Endothelial cell of umbilical vein (primary cell): ENCODE data around the gene SYT2. TPM values are rescaled to one million over a fixed set of nuclear protein-coding genes. Genes with fewer than 3 reads are reported as not detected.

ENCODE experiments used
- BruUV-seq: library from RNA; stranded (reverse); fragments of 400-500 nt; replicated peaks from 2 replicates; lab custom pipeline; 2021; lab: Mats Ljungman, UMichigan
- CTCF ChIA-PET: fragments of 300-600, 350-600 bp; sonication (Branson Sonifier 250); formaldehyde crosslinking; loops from one replicate; lab custom pipeline; 2021; ENCODE audit warnings: antibody characterized with exemption, inconsistent platforms; lab: Charles Lee
- POLR2A ChIA-PET: fragments of 300-600, 350-600 bp; sonication (Branson Sonifier 250); formaldehyde crosslinking; loops from one replicate; lab custom pipeline; 2021; ENCODE audit warnings: antibody characterized with exemption, inconsistent platforms; lab: Charles Lee
- DNase-seq: peaks from one replicate; pipeline ENCODE4 v3.0.0-alpha.2; 2011; ENCODE audit warnings: low read depth, low spot score
- FAIRE-seq: peaks from 2 replicates; lab custom pipeline; 2011; peaks lifted over from hg19 to GRCh38; lab: Jason Lieb, UNC
- H2AFZ ChIP-seq: 2 replicates; pipeline ENCODE4 v1.6.0; 2012; ENCODE audit warnings: low read depth, low read length, control low read depth, inconsistent platforms
- H3K27ac ChIP-seq: 2 replicates; pipeline ENCODE4 v1.5.1; 2011; ENCODE audit warnings: low read depth, mild to moderate bottlenecking, control low read depth, low read length, moderate library complexity; ENCODE audit not compliant: insufficient read depth
- H3K27me3 ChIP-seq, 2 experiments: 2 replicates each; pipeline versions ENCODE4 v1.6.0 to v1.6.1; 2011; ENCODE audit warnings: low read length in 2 of 2, mixed read lengths in 1 of 2; ENCODE audit not compliant: control insufficient read depth in 2 of 2, insufficient read depth in 2 of 2
- H3K36me3 ChIP-seq, 2 experiments: 2 replicates in 1 of 2; 3 replicates in 1 of 2; pipeline ENCODE4 v1.5.1; 2011; ENCODE audit warnings: low read length in 2 of 2, mild to moderate bottlenecking in 1 of 2, moderate library complexity in 1 of 2; ENCODE audit not compliant: control insufficient read depth in 2 of 2, insufficient read depth in 2 of 2; ENCODE audit errors: extremely low read depth in 1 of 2
- H3K4me1 ChIP-seq: 3 replicates; pipeline ENCODE4 v1.5.1; 2011; ENCODE audit warnings: mild to moderate bottlenecking, low read length; ENCODE audit not compliant: control insufficient read depth, insufficient read depth; ENCODE audit errors: extremely low read depth
- H3K4me2 ChIP-seq: 2 replicates; pipeline ENCODE4 v1.6.1; 2011; ENCODE audit warnings: low read length, control low read depth, mixed read lengths; ENCODE audit not compliant: insufficient read depth
- H3K4me3 ChIP-seq, 3 experiments: fragments of 200-600 bp in 1 of 3; sonication (generic), shearing (Covaris generic) in 1 of 3; replicated peaks in 1 of 3; 2 replicates each; pipeline ENCODE4 v1.5.1; 2011 to 2016; ENCODE audit warnings: control low read depth in 3 of 3, low read length in 3 of 3, mild to moderate bottlenecking in 2 of 3, inconsistent platforms in 1 of 3, low read depth in 1 of 3, moderate library complexity in 1 of 3; ENCODE audit not compliant: insufficient read depth in 1 of 3
- H3K79me2 ChIP-seq: 2 replicates; pipeline ENCODE4 v1.6.0; 2012; ENCODE audit warnings: low read length, inconsistent platforms; ENCODE audit not compliant: control insufficient read depth, insufficient read depth
- H3K9ac ChIP-seq: replicated peaks from 2 replicates; pipeline ENCODE3; 2011; ENCODE audit warnings: low read length, control low read depth; ENCODE audit not compliant: insufficient read depth; ENCODE audit errors: extremely low read depth
- H3K9me1 ChIP-seq: replicated peaks from 3 replicates; pipeline ENCODE4 v1.6.0; 2011; ENCODE audit warnings: mild to moderate bottlenecking, low read length; ENCODE audit not compliant: control insufficient read depth, insufficient read depth; ENCODE audit errors: extremely low read depth
- H3K9me3 ChIP-seq: replicated peaks from 2 replicates; pipeline ENCODE4 v1.5.1; 2012; ENCODE audit warnings: low read length, inconsistent platforms; ENCODE audit not compliant: control insufficient read depth, insufficient read depth
- H4K20me1 ChIP-seq: replicated peaks from 2 replicates; pipeline ENCODE3; 2011; ENCODE audit warnings: mild to moderate bottlenecking, low read length; ENCODE audit not compliant: control insufficient read depth, insufficient read depth; ENCODE audit errors: extremely low read depth
- CTCF ChIP-seq, 2 donors: IDR thresholded peaks; 1 replicate in 1 of 2; 2 replicates in 1 of 2; pipeline ENCODE4 v1.5.1; 2011; ENCODE audit warnings: low read length in 2 of 2, mild to moderate bottlenecking in 2 of 2, moderate library complexity in 2 of 2, control low read depth in 1 of 2, inconsistent platforms in 1 of 2, low read depth in 1 of 2; ENCODE audit not compliant: insufficient read depth in 1 of 2; ENCODE audit errors: extremely low read depth in 1 of 2
- FOS ChIP-seq: IDR thresholded peaks from 2 replicates; pipeline ENCODE4 v1.6.1; 2011; ENCODE audit warnings: mild to moderate bottlenecking, low read length, moderate library complexity, borderline replicate concordance; ENCODE audit not compliant: insufficient read depth
- dilution Hi-C: fragments of 300-500 bp; cut with MboI; formaldehyde crosslinking; loops from one replicate; pipeline ENCODE4 v1.15.0; 2019; ENCODE audit warnings: low sequenced_read_pairs; ENCODE audit not compliant: extremely low pct_ligation_motif_present
- intact Hi-C: fragments of 100-400 bp; cut with micrococcal nuclease; formaldehyde crosslinking; loops from one replicate; pipeline ENCODE4 v1.10.0; 2022
- polyA plus RNA-seq, 4 experiments: library from polyadenylated mRNA; depleted of rRNA in 3 of 4; stranded (reverse) in 3 of 4; unstranded in 1 of 4; fragments of >200 nt; gene quantifications; 2 replicates each; pipeline versions ENCODE4 v1.2.1 to v1.2.3, GENCODE V29; 2011 to 2012; ENCODE audit warnings: missing spikeins in 1 of 4
- total RNA-seq: library from RNA; stranded (reverse); gene quantifications from 2 replicates; pipeline ENCODE4 v1.2.3, GENCODE V29; 2021

SYT2 gene
- total and polyA plus RNA-seq, 2 donors (not counting 3 experiments of a cell fraction or from before 2014, with no cell fraction given): not detected

DNA sequence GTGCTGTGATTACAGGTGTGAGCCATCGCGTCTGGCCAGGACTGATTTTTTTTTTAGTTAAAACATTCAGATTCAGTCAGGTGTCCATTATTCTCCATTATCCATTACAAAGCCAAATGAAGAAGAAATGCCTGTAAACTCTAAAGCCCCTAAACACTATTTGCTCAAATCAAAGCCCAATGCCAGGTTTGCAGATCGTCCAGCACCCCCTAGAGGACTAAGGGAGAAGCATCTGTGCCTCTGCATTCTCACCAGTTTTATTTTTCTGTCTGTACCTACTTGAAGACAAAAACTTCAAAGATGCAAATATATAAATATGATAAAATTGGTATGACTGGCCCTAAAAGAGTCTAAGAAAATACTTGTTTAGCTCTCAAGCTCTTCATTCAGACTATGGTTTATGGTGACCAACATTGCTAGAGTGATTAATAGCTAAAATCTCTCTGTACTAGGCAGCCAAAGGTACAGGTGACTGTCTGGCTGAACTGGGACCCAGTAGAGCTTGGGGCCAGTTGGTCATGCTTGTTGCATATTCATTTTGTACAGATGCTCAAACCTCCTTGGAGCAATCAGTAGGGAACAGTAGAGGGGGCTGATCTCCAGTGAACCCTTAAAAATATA is 138.4 kb downstream of the SYT2 start:
- Histone ChIP-seq H3K36me3 (no peaks in the 10 kb centered on the region), H3K9me1 (no peaks in the 10 kb centered on the region), H3K4me2 (no peak overlapping the region), H3K9me3 (no peaks in the 10 kb centered on the region), H3K27me3 (no peaks in the 10 kb centered on the region), H2AFZ (no peak overlapping the region), H4K20me1 (no peaks in the 10 kb centered on the region), H3K4me1 (peaks cover 4% of the 10 kb centered on the region), H3K79me2 (no peaks in the 10 kb centered on the region), H3K27ac (no peak overlapping the region), H3K4me3 (no peak overlapping the region), H3K9ac (no peak overlapping the region)
- TF ChIP-seq FOS (no peak), CTCF (IDR thresholded peaks at IDR 0.05; ENCODE audit: extremely low read depth in 1 of 2, insufficient read depth in 1 of 2, low read depth in 1 of 2, low read length in 2 of 2) (peak; percentile 78 to 82)
- peak; percentile 54 for DNase-seq
- intact Hi-C loops: loop anchor here (1.0 to 2.0 kb wide), 3 partner anchors 71 to 229 kb away; no protein-coding TSS in a partner anchor
- dilution Hi-C loops: no loop called here
- ChIA-PET POLR2A (no interaction called here), CTCF (interaction anchor here (0.5 to 5.7 kb wide), 19 partner anchors 10 to 357 kb away, joined by 3 to 38 read pairs (median 3); partner anchors contain the start of gene PPP1R12B)
- FAIRE-seq: peak; percentile 81
- no TSS peak for BruUV-seq
